C4-2B (cell line): Measurements from ENCODE around the gene TFDP1.

Experiments
- H3K27ac ChIP-seq: fragments of 450-650 bp; 2 replicates; pipeline ENCODE4 v1.5.1; 2017
- CTCF ChIP-seq: fragments of 450-650 bp; conservative IDR thresholded peaks from 2 replicates; pipeline ENCODE4 v1.5.1; 2017; ENCODE audit warnings: mild to moderate bottlenecking
- ZFX ChIP-seq: fragments of 450-650 bp; IDR thresholded peaks from 2 replicates; pipeline ENCODE4 v1.6.1; 2017

TFDP1 gene

GRCh38 chr13:113557013-113557412, 27.5 kb upstream of the TFDP1 start:
- H3K27ac ChIP-seq = no peak overlapping the region
- no peak for TF ChIP-seq ZFX
- no peak for TF ChIP-seq CTCF

GRCh38 chr13:113558461-113558860, 26.1 kb upstream of the TFDP1 start:
- no peak for TF ChIP-seq CTCF
- no peak for TF ChIP-seq ZFX

DNA sequence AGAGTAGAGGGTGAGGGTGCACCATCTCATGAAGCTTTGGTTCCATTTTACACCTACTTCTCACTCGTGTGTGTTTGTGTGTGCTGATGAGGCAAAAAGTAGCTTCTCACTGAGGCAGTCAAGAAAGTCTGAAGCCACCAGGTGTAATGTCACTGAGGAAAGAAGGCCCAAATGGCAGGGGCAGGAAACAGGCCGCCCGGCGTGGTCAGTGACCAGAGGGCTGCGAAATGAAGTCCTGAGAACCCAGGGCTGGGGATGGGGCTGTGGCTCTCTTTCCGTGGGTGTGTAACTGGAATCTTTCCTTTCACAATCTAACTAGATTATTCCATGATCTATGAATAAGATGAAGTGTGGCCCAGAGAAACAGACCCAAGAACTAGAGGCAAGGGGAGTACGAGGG, 25.5 kb upstream of the TFDP1 start:
- no peak overlapping the region for H3K27ac ChIP-seq
- TF ChIP-seq CTCF (no peak), ZFX (no peak)

More at GRCh38 chr13:113558461-113558860, 26.1 kb upstream of the TFDP1 start:
- H3K27ac ChIP-seq = no peak overlapping the region

- H3K27ac ChIP-seq = no peak overlapping the region
- TF ChIP-seq CTCF = no peak
- TF ChIP-seq ZFX = no peak
These were observed 24.5 kb upstream of the TFDP1 start for GRCh38 chr13:113559901-113560644.

DNA sequence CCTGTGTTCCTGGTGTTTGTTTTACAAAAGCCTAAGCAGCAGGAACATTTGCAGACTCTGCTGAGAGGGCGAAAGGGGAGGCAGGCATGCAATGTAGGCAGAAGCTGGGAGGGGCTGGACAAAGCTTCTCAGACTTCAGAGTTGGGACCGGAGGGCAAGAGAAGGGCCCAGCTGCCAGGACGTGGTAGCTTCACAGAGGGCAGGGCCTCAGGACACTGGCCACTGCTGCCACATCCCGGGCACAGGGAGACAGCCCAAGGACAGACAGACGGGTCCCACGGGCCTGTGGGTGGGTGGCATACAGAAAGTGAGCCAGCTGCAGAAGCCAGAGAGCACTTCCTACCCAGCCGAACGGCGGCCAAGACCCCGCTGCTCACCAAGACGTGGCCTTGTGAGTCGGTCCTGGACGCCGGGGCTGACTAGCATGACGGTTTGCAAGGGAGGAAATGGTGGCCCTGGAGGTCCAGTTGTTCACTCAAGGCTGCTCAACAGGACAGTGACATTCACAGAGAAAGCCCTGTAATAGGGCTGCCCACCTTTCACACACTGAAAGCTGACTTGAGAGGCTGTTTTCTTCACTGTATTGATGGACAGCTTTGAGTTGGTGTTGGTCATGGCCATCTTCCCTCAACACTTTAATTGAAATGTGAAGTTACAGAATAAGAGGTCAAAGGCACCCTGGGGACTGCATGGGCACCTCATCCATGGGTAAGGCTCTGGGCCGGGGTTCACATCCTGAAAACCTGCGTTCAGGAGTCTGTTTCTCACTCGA, 23.7 kb upstream of the TFDP1 start:
- no peak for TF ChIP-seq CTCF
- TF ChIP-seq ZFX = no peak
- H3K27ac ChIP-seq = no peak overlapping the region

DNA sequence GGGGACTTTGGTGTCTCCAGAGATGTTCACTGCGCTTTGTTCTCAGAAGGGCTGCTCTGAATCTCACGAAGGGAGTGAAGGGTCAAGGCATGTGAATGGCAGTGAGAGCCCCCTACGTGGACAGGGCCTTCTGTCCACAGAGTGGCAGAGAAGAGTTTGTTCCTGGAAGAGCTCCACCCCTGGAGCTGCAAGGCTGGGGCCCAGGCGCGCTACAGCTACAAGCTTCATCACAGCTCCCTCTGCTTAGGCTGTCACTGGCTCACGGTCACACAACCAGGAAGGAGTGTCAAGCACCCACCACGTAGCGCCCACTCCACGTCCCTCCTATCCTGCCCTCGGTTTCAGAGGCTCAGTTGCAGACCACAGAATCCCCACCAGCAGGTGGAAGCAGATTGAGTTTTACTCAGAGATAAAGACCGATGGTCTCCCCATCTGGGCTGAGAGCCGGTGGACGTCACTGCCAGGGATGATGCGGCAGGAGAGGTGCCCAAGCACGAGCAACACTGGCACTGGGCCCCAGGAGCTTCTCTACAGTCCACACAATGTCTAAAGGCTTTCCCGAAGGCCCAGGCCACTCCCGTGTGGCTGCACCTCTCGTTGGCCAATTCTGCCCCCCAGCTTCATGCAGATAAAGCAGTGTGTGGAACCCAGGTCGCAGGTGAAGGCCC, 23.0 kb upstream of the TFDP1 start:
- H3K27ac ChIP-seq = no peak overlapping the region
- TF ChIP-seq ZFX (no peak), CTCF (no peak)
